ENCODE measurements around the gene APP.

APP gene

GRCh38 chr21:25837533-25838265 lies 332.9 kb downstream of the APP start:
- Histone ChIP-seq H3K27me3 (ENCODE audit: insufficient read depth, low read length, poor library complexity, severe bottlenecking) (no peaks in the 10 kb centered on the region), H3K9me2 (replicated peaks; ENCODE audit: low read depth, low read length) (no peaks in the 10 kb centered on the region), H3K79me2 (ENCODE audit: insufficient read depth, low read length) (no peaks in the 10 kb centered on the region), H3K9ac (ENCODE audit: low read depth, low read length, poor library complexity, severe bottlenecking) (no peak overlapping the region), H2AFZ (ENCODE audit: low read length) (no peak overlapping the region), H3K36me3 (ENCODE audit: insufficient read depth, low read length) (no peaks in the 10 kb centered on the region), H3K9me3 (ENCODE audit: insufficient read depth, low read depth, low read length) (0 out of 2 replicates have a peak, but pooled peaks cover 6% of the 10 kb centered on the region), H3K4me1 (ENCODE audit: insufficient read depth, low read length, poor library complexity, severe bottlenecking) (no peaks in the 10 kb centered on the region), H3F3A (ENCODE audit: low read depth) (no peaks in the 10 kb centered on the region), H3K4me3 (ENCODE audit: low read length, poor library complexity, severe bottlenecking) (no peak overlapping the region), H4K20me1 (ENCODE audit: insufficient read depth, low read length, poor library complexity, severe bottlenecking) (no peaks in the 10 kb centered on the region), H3K4me2 (ENCODE audit: low read depth, low read length, poor library complexity, severe bottlenecking) (no peak overlapping the region)
- TF ChIP-seq CTCF (conservative IDR thresholded peaks at IDR 0.05; ENCODE audit: low read length) (no peak), EZH2phosphoT487 (IDR thresholded peaks at IDR 0.05; ENCODE audit: borderline replicate concordance) (no peak)

GRCh38 chr21:25836396-25836795 lies 334.2 kb downstream of the APP start:
- H3K4me3 ChIP-seq (ENCODE audit: low read length, poor library complexity, severe bottlenecking) = no peak overlapping the region
- H2AFZ ChIP-seq (ENCODE audit: low read length) = no peak overlapping the region
- no peaks in the 10 kb centered on the region for H3K36me3 ChIP-seq (ENCODE audit: insufficient read depth, low read length)
- no peaks in the 10 kb centered on the region for H3K4me1 ChIP-seq (ENCODE audit: insufficient read depth, low read length, poor library complexity, severe bottlenecking)
- H3K9me3 ChIP-seq (ENCODE audit: insufficient read depth, low read depth, low read length) = 0 out of 2 replicates have a peak, but pooled peaks cover 10% of the 10 kb centered on the region
- H3K79me2 ChIP-seq (ENCODE audit: insufficient read depth, low read length) = no peaks in the 10 kb centered on the region
- no peaks in the 10 kb centered on the region for H3F3A ChIP-seq (ENCODE audit: low read depth)
- H4K20me1 ChIP-seq (ENCODE audit: insufficient read depth, low read length, poor library complexity, severe bottlenecking) = no peaks in the 10 kb centered on the region
- H3K4me2 ChIP-seq (ENCODE audit: low read depth, low read length, poor library complexity, severe bottlenecking) = no peak overlapping the region
- no peaks in the 10 kb centered on the region for H3K27me3 ChIP-seq (ENCODE audit: insufficient read depth, low read length, poor library complexity, severe bottlenecking)
- no peaks in the 10 kb centered on the region for H3K9me2 ChIP-seq (replicated peaks; ENCODE audit: low read depth, low read length)
- H3K9ac ChIP-seq (ENCODE audit: low read depth, low read length, poor library complexity, severe bottlenecking) = no peak overlapping the region
- TF ChIP-seq CTCF (conservative IDR thresholded peaks at IDR 0.05; ENCODE audit: low read length) (no peak), EZH2phosphoT487 (IDR thresholded peaks at IDR 0.05; ENCODE audit: borderline replicate concordance) (no peak)

GRCh38 chr21:25834381-25834780 lies 336.2 kb downstream of the APP start:
- Histone ChIP-seq H4K20me1 (ENCODE audit: insufficient read depth, low read length, poor library complexity, severe bottlenecking) (no peaks in the 10 kb centered on the region), H2AFZ (ENCODE audit: low read length) (no peak overlapping the region), H3K27me3 (ENCODE audit: insufficient read depth, low read length, poor library complexity, severe bottlenecking) (no peaks in the 10 kb centered on the region), H3K9me2 (replicated peaks; ENCODE audit: low read depth, low read length) (no peaks in the 10 kb centered on the region), H3K36me3 (ENCODE audit: insufficient read depth, low read length) (no peaks in the 10 kb centered on the region), H3K9me3 (ENCODE audit: insufficient read depth, low read depth, low read length) (0 out of 2 replicates have a peak, but pooled peaks cover 10% of the 10 kb centered on the region), H3F3A (ENCODE audit: low read depth) (no peaks in the 10 kb centered on the region), H3K79me2 (ENCODE audit: insufficient read depth, low read length) (no peaks in the 10 kb centered on the region), H3K4me3 (ENCODE audit: low read length, poor library complexity, severe bottlenecking) (no peak overlapping the region), H3K4me2 (ENCODE audit: low read depth, low read length, poor library complexity, severe bottlenecking) (no peak overlapping the region), H3K9ac (ENCODE audit: low read depth, low read length, poor library complexity, severe bottlenecking) (no peak overlapping the region), H3K4me1 (ENCODE audit: insufficient read depth, low read length, poor library complexity, severe bottlenecking) (no peaks in the 10 kb centered on the region)
- TF ChIP-seq EZH2phosphoT487 (IDR thresholded peaks at IDR 0.05; ENCODE audit: borderline replicate concordance) = no peak
- TF ChIP-seq CTCF (conservative IDR thresholded peaks at IDR 0.05; ENCODE audit: low read length) = no peak

Measured in Loucy (cell line).